ENCODE data around the gene ARHGEF7.
"Not testable (repeated sequence)": the region's sequence is repeated elsewhere in the genome, so short reads cannot be mapped to it uniquely, and the experiment has no call there.

The ARHGEF7 gene

GRCh38 chr13:111194651-111195050, 79.5 kb downstream of the ARHGEF7 start:
- not testable (repeated sequence) for DNase-seq (ENCODE audit: low read depth, low spot score)

- DNase-seq (ENCODE audit: low read depth, low spot score): not testable (repeated sequence)
Observed at GRCh38 chr13:111198732-111199378, 83.7 kb downstream of the ARHGEF7 start.

- DNase-seq (ENCODE audit: low read depth, low spot score): no peak
Observed at GRCh38 chr13:111201304-111201940, 86.3 kb downstream of the ARHGEF7 start.

DNA sequence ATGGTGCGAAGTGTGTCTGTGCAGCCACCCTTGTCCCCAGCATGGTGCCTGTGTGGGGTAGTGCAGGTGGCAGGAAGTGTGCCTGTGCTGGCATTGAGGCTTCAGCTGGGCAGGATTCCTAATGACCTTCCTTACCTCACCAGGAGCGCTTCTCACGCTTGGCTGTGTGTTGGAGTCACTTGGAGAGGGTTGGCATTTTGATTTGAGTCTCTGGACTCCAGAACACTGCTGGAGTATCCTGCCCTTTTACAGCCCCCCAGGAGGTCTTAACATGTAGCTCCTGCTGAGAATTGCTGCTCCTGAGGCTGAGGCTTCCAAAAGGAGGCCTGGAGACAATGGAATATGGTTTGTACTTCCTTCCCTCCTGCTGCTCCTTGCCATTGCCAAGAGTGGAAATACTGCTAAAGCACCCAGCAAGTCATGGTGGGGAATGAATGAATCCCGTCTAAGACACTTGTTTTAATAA, 87.1 kb downstream of the ARHGEF7 start:
- DNase-seq (ENCODE audit: low read depth, low spot score): no peak

DNA sequence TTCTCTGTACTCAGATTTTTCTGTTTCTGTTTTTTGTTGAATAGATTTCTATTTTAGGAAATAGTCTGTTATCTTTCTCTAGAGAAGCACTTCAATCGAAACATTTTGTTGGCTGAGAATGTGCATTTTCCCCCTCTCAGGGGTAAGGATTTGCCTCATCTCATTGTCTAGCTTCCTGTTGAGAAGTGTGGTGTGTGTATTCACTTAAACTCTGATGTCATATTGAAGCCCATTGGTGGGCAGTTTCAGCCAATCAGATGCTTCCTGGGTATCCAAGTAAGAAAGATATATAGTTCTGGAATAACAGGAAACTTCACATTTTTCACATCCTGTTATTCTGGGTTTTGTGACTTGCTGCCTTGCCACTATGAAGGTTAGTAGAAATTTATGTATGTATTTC, 87.6 kb downstream of the ARHGEF7 start:
- no peak for DNase-seq (ENCODE audit: low read depth, low spot score)

- no peak for DNase-seq (ENCODE audit: low read depth, low spot score)
Observed at GRCh38 chr13:111203736-111204389, 88.8 kb downstream of the ARHGEF7 start.

DNA sequence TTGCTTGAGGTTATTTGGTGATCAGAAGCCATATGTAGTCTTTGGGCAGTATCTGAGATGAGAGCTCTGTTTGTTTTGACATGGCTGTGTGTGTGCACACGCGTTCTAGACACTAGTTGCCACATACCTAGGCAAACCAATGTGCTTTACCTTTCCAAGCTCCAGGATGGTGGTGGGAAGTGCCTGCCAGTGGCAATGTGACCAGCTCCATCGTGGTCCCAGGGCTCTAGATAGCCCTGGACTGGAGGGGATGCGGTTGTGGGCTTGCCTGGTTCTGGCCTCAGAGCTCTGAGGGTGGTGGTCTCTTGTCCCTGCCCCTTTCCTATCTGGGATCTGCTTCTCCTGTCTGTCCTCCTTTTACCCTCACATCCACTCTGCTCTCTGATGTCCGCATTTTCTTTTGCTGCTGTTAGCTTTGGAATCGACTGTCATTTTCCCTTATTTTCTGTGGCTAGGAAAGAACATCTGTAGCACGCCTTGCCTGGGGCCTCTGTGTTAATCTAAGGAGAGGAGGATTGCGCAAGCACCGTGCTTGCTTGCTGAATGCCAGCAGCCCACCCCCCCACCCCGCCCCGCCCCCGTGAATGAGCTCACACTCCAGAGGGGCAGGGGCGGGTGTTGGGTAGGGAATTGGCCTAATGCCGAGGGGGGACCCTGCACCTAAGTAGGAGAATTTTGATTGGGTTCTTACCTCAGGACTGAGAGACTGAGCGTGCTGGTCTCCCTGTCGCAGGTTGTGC, 89.5 kb downstream of the ARHGEF7 start:
- DNase-seq (ENCODE audit: low read depth, low spot score): peak; percentile 63

- DNase-seq (ENCODE audit: low read depth, low spot score): no peak
Observed at GRCh38 chr13:111206148-111206547, 91.0 kb downstream of the ARHGEF7 start.

GRCh38 chr13:111209613-111210012, 94.5 kb downstream of the ARHGEF7 start:
- no peak for DNase-seq (ENCODE audit: low read depth, low spot score)

DNA sequence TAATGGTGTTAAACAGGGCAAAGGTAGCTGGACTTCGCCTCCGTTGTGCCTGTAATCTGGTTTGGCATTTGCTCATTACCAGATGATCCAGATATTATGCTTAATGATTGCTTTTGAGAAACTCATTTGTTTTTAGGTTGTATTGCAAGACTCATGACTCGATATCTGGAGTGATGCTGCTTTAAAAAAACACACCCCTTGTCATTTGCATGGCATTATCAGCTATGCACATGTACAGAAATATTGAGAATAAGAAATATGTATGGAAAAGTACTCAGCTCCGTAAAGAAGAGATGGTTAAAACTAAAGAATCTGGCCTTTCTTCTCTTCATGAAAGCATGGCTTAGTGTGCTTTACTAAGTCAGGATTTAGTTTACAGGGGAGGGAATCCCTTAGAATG, 95.0 kb downstream of the ARHGEF7 start:
- DNase-seq (ENCODE audit: low read depth, low spot score): no peak

- DNase-seq (ENCODE audit: low read depth, low spot score): peak; percentile 30
Observed at GRCh38 chr13:111210544-111211469, 95.7 kb downstream of the ARHGEF7 start.

- DNase-seq (ENCODE audit: low read depth, low spot score): peak; percentile 67
Observed at GRCh38 chr13:111211789-111212516, 96.8 kb downstream of the ARHGEF7 start.

DNA sequence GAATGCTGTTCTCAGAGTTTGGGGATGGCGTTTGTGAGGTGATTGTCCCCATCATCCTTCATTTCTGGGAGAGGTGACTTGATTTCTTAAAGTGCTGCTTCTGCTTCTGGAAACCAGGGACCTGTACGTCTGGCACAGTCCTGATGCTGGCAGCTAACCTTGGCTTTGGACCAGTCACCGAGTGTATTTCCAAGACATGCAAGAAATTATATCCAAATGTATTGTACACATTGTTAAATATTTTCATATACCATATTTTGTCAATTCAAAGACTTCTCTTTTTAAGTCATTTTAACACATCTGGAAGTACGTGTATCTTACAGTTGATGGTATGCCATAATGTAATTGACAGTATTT, 97.4 kb downstream of the ARHGEF7 start:
- no peak for DNase-seq (ENCODE audit: low read depth, low spot score)

- no peak for DNase-seq (ENCODE audit: low read depth, low spot score)
Observed at GRCh38 chr13:111213964-111214726, 99.0 kb downstream of the ARHGEF7 start.

GRCh38 chr13:111215081-111216047, 100.3 kb downstream of the ARHGEF7 start:
- DNase-seq (ENCODE audit: low read depth, low spot score): no peak

- peak; percentile 70 for DNase-seq (ENCODE audit: low read depth, low spot score)
Observed at GRCh38 chr13:111216166-111216960, 101.3 kb downstream of the ARHGEF7 start.

DNA sequence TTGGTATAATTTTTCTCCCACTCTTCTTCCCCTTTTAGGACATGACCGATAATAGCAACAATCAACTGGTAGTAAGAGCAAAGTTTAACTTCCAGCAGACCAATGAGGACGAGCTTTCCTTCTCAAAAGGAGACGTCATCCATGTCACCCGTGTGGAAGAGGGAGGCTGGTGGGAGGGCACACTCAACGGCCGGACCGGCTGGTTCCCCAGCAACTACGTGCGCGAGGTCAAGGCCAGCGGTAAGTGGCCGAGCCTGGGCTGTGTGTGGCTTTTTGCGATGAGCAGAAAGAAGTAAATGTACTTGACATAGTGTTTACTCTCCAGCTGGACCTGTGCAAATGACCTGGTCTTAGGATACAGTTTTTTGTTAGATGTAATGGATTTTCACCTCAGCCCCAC, 102.5 kb downstream of the ARHGEF7 start:
- no peak for DNase-seq (ENCODE audit: low read depth, low spot score)

- DNase-seq (ENCODE audit: low read depth, low spot score): no peak
Observed at GRCh38 chr13:111219280-111219679, 104.2 kb downstream of the ARHGEF7 start.
